Nephron (organoid): ENCODE results near the gene SLC38A9.
A peak's percentile ranks its signal among the peaks of the same experiment; 100 is the strongest.

Experiments
- H3K27ac Mint-ChIP-seq, 3 experiments: 2 replicates each; pipeline ENCODE4 v1.8.0; 2020; ENCODE audit warnings: mixed read lengths in 3 of 3, mild to moderate bottlenecking in 2 of 3, moderate library complexity in 1 of 3
- H3K27me3 Mint-ChIP-seq: 2 replicates; pipeline ENCODE4 v1.8.0; 2021; ENCODE audit warnings: low read depth, mild to moderate bottlenecking, moderate library complexity, mixed read lengths
- H3K36me3 Mint-ChIP-seq: 2 replicates; pipeline ENCODE4 v1.8.0; 2020; ENCODE audit warnings: low read depth, mixed read lengths
- H3K4me1 Mint-ChIP-seq: 2 replicates; pipeline ENCODE4 v1.8.0; 2020; ENCODE audit warnings: mixed read lengths
- H3K4me3 Mint-ChIP-seq, 3 experiments: 2 replicates each; pipeline ENCODE4 v1.8.0; 2020; ENCODE audit warnings: mild to moderate bottlenecking in 3 of 3, mixed read lengths in 3 of 3, moderate library complexity in 2 of 3
- H3K9me3 Mint-ChIP-seq: 2 replicates; pipeline ENCODE4 v1.8.0; 2020; ENCODE audit warnings: mixed read lengths
- TF ChIP-seq, protein P1 (sequence below), 3 experiments: fragments of 200-600 bp; sonication (generic); IDR thresholded peaks; one replicate each; pipeline ENCODE4 v1.5.0; 2021; ENCODE audit warnings: antibody characterized with exemption in 3 of 3; ENCODE audit not compliant: unreplicated experiment in 3 of 3

Gene SLC38A9

GRCh38 chr5:55600497-55601203, 111.5 kb downstream of the SLC38A9 start:
- Mint-ChIP-seq H3K4me3 (peak overlapping the region in 2 of 3 experiments; percentile 49 to 58), H3K4me1 (peaks cover 71% of the 10 kb centered on the region), H3K36me3 (no peaks in the 10 kb centered on the region), H3K27me3 (no peaks in the 10 kb centered on the region), H3K27ac (peak overlapping the region; percentile 97 to 100 (median 99)), H3K9me3 (no peaks in the 10 kb centered on the region)
- TF ChIP-seq, protein P1, sequence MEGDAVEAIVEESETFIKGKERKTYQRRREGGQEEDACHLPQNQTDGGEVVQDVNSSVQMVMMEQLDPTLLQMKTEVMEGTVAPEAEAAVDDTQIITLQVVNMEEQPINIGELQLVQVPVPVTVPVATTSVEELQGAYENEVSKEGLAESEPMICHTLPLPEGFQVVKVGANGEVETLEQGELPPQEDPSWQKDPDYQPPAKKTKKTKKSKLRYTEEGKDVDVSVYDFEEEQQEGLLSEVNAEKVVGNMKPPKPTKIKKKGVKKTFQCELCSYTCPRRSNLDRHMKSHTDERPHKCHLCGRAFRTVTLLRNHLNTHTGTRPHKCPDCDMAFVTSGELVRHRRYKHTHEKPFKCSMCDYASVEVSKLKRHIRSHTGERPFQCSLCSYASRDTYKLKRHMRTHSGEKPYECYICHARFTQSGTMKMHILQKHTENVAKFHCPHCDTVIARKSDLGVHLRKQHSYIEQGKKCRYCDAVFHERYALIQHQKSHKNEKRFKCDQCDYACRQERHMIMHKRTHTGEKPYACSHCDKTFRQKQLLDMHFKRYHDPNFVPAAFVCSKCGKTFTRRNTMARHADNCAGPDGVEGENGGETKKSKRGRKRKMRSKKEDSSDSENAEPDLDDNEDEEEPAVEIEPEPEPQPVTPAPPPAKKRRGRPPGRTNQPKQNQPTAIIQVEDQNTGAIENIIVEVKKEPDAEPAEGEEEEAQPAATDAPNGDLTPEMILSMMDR (IDR thresholded peaks at IDR 0.05; ENCODE audit: unreplicated experiment in 3 of 3): no peak

GRCh38 chr5:55600086-55600485, 112.0 kb downstream of the SLC38A9 start:
- H3K9me3 Mint-ChIP-seq: no peaks in the 10 kb centered on the region

DNA sequence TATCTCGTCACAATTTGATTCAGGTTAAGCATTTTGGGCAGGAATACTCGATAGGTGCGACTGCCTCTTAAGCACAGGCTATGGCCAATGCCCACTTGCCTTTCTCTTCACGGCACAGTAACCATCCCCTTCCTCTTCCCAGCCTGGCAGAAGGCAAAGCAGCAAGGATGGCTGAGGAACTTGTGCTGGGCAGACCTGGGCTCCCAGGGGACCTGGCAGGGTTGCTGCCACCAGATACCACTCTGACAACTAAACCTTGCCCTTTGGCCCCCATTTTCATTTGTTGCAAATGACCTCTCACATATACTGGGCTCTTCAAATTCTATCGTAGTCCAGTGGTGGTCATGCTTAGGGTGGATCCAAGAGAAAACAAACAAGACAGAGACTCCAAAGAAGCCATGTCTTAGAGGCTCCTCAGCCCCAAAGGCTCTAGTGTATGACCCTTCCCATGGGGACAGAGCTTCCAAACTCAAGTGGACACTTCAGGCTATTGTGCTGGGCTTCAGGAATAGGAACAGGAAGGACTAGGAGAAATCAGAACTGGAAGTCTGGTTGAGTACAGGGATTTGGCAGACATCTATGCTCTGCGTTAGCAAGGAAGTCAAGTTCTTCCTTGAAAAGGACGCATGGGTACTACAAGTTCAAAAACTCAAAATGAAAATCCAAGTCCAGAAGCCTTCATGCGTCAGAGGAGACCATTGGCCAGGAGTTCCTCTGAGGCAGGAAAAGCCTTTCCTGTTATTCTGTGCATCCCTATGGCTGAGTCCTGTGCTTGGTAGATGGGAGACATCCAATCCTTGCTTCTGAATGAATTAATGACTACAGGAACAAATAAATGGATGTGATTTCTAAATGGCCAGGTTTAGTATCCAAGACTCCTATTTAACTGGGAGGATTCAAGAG, 112.7 kb downstream of the SLC38A9 start:
- no peaks in the 10 kb centered on the region for H3K27me3 Mint-ChIP-seq
- no peaks in the 10 kb centered on the region for H3K9me3 Mint-ChIP-seq
- no peaks in the 10 kb centered on the region for H3K36me3 Mint-ChIP-seq
- TF ChIP-seq, protein P1 (IDR thresholded peaks at IDR 0.05; ENCODE audit: unreplicated experiment in 3 of 3): no peak
- H3K4me3 Mint-ChIP-seq: no peak overlapping the region
- peaks cover 71% of the 10 kb centered on the region for H3K4me1 Mint-ChIP-seq
- peak overlapping the region; percentile 97 to 100 (median 99) for H3K27ac Mint-ChIP-seq

More at GRCh38 chr5:55600086-55600485, 112.0 kb downstream of the SLC38A9 start:
- TF ChIP-seq, protein P1 (IDR thresholded peaks at IDR 0.05; ENCODE audit: unreplicated experiment in 3 of 3): no peak
- no peaks in the 10 kb centered on the region for H3K36me3 Mint-ChIP-seq
- H3K4me1 Mint-ChIP-seq: peaks cover 71% of the 10 kb centered on the region
- H3K27me3 Mint-ChIP-seq: no peaks in the 10 kb centered on the region
- H3K27ac Mint-ChIP-seq: peak overlapping the region; percentile 97 to 100 (median 99)
- peak overlapping the region in 2 of 3 experiments; percentile 12 to 49 for H3K4me3 Mint-ChIP-seq

DNA sequence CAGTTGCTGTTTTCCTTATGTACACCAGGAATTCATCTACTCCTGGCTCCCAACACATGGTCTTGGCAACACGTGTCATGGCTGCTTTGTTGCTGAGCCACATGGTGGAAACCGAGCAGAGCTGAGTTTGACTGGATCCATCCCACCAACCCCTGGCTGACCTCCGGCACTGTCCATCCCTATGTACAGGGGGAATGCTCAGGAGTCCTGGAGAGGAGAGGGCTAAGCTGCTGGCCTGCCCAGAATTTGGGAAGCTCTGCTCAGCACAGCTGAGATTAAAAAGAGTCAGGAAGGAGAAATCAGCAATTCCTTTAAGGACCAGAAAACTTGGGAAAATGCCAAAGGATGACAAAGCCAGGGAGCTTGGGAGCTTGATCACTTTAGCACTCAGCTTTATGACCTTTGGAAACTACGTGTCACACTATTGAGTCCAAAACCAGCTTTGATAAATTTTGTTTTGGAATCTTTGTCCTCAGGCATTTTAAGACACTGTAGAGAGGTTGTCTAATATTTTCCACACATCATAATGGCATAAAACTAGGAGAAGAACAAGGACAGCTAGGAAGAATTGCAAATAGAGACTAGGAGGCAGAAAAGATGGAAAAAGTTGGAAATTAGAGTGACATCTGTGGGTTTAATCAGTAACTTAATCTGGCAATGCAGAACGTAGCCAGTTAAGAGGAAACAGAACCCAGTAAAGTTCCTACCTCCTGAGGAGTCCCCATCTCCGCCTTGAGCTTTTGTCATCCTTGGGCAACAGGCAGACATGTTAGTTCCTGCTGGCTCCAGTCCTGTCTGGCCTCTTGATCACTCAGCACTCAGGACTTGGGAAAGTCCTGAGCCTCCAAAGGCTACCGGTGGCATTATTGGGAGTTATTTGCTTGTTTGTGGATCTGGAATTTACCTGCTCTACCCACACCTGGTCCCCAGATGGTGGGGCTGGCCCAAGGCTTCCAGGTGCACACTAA, 114.8 kb downstream of the SLC38A9 start:
- Mint-ChIP-seq H3K9me3 (no peaks in the 10 kb centered on the region), H3K27ac (peak overlapping the region; percentile 6 to 97 (median 94)), H3K36me3 (no peaks in the 10 kb centered on the region), H3K4me1 (peaks cover 55% of the 10 kb centered on the region), H3K27me3 (no peaks in the 10 kb centered on the region), H3K4me3 (peak overlapping the region in 1 of 3 experiments; percentile 30)
- TF ChIP-seq, protein P1 (IDR thresholded peaks at IDR 0.05; ENCODE audit: unreplicated experiment in 3 of 3): no peak

GRCh38 chr5:55594671-55595070, 117.5 kb downstream of the SLC38A9 start:
- H3K4me3 Mint-ChIP-seq: no peak overlapping the region
- no peaks in the 10 kb centered on the region for H3K36me3 Mint-ChIP-seq
- peaks cover 45% of the 10 kb centered on the region for H3K4me1 Mint-ChIP-seq
- no peaks in the 10 kb centered on the region for H3K9me3 Mint-ChIP-seq
- no peaks in the 10 kb centered on the region for H3K27me3 Mint-ChIP-seq
- H3K27ac Mint-ChIP-seq: peak overlapping the region in 2 of 3 experiments; percentile 66 to 87
- TF ChIP-seq, protein P1 (IDR thresholded peaks at IDR 0.05; ENCODE audit: unreplicated experiment in 3 of 3): no peak
